Activated CD8-positive, alpha-beta memory T cell treated with anti-CD3 and anti-CD28 coated beads, Interleukin-2, amount 50 U/mL, for 24 hours (primary cell): Measurements from ENCODE around the gene FAM236B.
"Not testable (repeated sequence)": the region's sequence is repeated elsewhere in the genome, so short reads cannot be mapped to it uniquely, and the experiment has no call there.

Experiments
- DNase-seq: peaks from one replicate; pipeline ENCODE4 v3.0.0-alpha.2; 2020; ENCODE audit errors: extremely low read depth

The FAM236B gene

DNA sequence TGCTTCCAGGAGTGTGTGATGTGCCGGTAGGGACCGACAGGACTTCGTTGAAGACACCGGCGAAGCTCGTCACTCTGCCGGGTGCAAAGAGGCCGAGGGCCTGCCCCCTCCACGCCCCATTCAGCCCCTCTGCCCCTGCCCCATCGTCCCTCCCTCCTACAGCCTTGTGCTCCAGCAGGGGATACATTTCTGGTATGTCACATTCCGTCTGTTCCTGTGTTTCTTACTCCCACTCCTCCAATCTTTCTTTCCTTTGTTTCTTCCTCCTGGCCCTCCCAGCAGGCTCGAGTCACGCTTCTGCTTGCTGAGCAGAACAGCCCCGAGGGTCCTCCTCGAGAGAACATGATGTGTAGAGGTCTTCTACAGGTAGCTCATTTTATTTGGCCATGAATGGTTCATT, at the start of gene FAM236B:
TSS of gene FAM236B (minus strand) at position 101 of the 400 bp plus-strand sequence. CDS start at position 1, 100 bp downstream.
- not testable (repeated sequence) for DNase-seq

DNA sequence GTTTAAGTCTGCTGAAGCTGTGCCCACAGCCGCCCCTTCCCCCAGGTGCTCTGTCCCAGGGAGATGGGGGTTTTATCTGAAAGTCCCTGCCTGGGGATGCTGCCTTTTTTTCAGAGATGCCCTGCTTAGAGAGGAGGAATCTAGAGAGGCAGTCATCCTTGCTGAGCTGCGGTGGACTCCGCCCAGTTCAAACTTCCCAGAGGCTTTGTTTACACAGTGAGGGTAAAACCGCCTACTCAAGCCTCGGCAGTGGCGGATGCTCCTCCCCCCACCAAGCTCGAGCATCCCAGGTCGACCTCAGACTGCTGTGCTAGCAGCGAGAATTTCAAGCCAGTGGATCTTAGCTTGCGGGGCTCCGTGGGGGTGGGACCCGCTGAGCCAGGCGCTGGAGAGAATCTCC, 48.2 kb upstream of the FAM236B start:
- not testable (repeated sequence) for DNase-seq

DNA sequence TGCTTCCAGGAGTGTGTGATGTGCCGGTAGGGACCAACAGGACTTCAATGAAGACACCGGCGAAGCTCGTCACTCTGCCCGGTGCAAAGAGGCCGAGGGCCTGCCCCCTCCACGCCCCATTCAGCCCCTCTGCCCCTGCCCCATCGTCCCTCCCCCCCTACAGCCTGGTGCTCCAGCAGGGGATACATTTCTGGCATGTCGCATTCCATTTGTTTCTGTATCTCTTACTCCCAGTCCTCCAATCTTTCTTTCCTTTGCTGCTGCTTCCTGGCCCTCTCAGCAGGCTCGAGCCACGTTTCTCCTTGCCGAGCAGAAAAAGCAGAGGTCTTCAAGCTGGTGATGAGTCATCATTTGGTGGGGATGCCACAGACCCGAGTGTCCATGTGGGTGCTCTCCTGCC, 25.6 kb upstream of the FAM236B start, which contains the start of gene FAM236D:
TSS of gene FAM236D (minus strand) at position 101 of the 400 bp plus-strand sequence. CDS start at position 1, 100 bp downstream.
- not testable (repeated sequence) for DNase-seq

DNA sequence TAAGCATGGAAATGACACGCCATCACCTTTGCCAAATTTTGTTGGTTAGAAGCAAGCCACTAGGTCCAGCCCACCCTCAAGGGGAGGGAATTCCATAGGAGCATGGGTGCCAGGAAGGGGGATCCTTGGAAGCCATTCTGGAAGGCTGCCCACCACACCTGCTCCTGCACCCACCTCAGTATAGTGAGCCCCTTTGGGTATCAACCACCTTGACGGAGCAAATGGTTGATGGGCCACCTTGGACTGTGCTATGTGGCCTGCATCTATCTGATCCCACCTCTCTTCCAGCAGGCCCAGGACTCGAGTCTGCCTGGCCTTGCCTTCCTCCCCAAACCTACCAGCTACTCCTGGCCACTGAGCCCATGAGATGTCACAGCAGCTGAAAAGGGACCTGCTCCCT, 7.9 kb upstream of the FAM236B start:
- not testable (repeated sequence) for DNase-seq

DNA sequence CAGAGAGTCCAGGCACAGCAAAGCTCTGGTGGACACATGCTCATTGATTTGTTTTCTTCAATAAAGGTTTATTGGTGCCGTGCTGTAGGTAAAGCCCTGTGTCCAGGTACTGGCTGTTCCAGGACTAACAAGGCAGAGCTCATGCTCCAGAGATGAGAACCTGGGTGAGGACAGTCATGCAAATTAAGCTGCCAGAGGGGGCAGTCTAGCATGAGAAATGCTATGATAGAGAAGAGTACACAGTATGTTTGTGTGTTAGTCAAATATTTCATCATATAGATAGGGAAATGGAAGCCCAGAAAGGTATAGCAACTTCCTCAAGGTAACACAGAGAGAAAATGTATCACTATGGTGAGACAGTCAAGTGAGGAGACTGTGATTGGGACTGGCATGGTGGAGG, 5.7 kb upstream of the FAM236B start:
- DNase-seq = not testable (repeated sequence)

DNA sequence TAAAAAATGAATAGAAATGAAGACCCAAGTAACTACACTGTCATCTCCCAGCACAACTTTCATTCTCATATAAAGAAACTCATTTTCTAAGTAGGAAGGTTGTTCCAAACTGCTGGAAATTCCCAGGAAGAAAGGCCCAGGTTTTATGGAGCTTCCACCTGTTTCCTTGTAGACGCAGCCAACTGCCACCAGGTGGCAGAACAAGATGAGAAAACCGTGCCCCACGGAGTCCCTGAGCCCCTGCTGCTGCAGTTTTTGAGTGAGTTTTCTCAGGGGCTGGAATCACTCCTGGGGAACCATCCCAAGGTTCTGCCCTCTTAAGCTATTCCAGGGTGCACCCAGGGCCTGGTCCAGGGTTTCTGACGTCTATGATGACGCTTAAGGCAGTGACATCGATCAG, 1.5 kb upstream of the FAM236B start:
- not testable (repeated sequence) for DNase-seq

DNA sequence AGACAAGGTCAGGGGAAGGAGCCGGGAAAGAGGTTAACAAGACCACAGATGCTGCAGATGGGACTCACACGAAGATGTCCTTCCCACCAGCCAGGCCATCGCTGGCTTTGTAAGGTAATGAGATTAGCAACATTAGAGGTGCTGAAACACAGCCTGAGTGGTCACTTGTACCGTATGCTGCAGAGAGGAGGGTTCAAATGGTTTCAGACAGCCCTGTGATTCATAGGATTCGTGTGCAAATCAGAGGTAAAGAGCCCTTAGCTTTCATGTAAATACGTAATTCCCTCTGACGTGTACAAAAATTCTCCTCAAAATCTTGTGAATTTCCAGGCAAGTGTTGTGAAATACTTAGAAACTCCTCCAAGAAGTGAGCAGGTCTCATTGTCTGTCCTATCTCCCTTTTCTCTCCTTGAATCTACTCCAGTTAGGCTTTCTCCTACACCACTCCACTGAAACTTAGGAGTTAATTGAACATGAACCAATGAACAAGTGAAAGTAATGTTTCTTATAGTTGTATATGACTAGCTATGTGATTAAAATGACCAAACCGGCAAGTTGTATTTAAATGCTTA, 991 bp upstream of the FAM236B start:
- not testable (repeated sequence) for DNase-seq

DNA sequence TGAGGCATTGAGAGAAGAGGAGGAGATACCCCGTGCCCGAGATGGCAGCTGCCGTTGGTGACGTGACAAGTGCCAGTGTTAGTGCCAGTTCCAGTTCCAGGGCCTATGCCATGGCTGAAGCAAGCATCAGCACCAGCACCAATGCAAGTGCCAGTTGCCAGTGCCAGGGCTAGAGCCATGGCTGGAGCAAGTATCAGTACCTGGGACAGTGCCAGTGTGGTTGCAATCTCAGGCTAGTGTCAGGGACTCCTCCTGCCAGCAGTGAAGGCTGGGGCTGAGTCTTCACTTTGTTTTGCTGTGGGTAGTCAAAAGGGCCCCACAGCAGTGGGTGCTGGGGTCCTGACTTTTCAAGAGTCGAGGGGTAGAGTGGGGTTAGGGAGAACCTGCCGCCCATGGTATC, 4.3 kb downstream of the FAM236B start:
- not testable (repeated sequence) for DNase-seq

DNA sequence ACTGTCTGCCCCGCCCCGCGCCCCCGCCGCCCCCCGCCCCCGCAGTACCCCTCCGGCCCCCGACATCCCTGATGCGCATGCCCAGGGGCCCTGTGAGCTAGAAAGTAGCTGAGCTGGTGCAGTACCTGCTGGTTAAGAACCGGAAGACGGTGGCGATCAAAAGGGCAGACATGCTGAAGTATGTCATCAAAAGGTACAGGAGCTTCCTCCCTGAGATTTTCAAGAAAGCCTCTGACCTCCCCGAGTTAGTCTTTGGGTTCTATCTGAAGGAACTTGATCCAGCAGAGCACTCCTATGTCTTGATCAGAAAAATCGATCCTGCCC, 5.0 kb downstream of the FAM236B start:
- DNase-seq = not testable (repeated sequence)

DNA sequence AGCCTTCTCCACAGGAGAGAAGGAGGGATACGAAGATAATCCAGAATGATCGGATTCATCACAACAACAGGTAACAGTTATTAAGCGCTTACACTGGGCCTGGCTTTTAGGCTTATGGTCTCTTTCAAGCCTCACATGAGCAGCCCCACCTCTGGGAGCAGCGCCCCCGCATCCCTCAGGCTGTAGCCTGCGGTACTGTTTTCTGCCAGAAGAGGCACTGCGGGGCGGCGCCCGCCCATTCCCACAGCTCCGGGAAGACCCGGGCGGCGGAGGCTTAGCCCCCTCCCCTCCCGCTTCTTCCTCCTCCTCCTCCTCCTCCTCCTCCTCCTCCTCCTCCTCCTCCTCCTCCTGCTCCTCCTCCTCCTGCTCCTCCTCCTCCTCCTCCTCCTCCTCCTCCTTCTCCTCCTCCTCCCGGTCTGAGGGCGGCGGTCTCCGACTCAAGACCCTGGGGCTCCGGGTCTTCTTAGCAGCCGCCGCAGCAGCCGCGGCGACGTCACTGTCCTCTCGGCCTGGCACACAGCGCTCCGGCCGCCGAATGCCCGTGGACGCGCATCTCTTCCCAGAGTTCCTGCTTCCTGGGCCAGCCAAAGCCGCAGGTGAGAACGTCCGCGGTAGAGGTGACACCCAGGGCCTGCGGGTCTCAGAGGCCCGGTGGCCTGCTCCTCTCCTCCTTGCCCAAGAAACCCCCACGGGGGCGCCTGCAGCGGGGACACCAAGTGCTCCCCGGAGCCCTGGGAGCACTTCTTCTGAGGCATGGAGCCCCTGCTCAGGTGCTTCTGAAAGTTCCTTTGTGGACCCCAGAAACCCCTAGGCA, 5.6 kb downstream of the FAM236B start, which contains the start of gene DMRTC1B:
TSS of gene DMRTC1B (plus strand) at position 238 of the 814 bp plus-strand sequence. CDS start 68,246 bp downstream, outside the sequence.
- not testable (repeated sequence) for DNase-seq

DNA sequence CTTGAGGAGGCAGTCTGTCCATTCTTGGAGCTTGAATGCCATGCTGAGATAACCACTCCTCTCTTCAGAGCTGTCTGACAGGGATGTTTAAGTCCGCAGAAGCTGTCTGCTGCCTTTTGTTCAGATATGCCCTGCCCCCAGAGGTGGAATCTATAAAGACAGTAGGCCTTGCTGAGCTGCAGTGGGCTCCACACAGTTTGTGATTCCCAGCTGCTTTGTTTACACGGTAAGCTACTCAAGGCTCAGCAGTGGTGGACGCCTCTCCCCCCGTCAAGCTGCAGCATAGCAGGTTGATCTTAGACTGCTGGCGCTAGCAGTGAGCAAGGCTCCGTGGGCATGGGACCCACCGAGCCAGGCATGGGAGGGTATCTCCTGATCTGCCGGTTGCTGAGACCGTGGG, 22.0 kb downstream of the FAM236B start:
- DNase-seq = not testable (repeated sequence)

DNA sequence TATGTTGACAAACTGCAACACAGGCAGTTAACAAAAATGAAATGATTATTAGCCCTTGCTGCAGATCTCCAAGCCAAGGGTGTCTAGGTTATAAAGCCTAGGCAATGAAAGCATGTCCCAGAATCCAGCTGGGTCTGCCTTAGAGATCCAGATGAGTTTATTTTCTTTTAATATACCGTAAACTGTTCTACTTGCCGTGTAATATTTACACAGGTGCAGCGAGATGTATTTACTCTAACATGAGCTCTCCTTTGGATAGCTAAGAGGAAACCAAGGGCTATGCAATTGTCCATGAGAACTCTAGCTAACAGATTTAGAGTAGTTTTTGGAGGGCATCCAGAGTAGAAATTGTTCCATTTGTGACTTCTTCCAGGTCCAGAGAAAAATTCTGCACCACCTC, 33.9 kb downstream of the FAM236B start:
- not testable (repeated sequence) for DNase-seq

DNA sequence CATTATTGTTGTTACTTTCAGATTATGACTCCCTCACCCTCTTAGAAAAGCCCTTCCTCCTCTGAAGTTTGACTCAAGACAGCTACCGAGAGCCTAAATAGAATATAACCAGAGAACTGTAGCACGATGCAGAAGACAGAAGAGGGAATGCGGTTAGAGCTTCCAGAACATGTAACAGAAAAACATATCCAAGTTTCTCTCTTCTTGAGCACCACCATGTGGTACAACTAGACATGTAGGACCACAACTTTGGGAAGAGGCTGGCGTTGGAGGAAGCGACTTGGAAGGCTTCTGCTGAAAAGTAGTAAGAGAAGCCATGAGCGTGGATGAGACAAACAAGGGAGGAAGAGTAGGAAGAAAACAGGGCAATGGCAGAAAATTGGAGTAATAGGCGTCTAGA, 36.9 kb downstream of the FAM236B start:
- DNase-seq = not testable (repeated sequence)

DNA sequence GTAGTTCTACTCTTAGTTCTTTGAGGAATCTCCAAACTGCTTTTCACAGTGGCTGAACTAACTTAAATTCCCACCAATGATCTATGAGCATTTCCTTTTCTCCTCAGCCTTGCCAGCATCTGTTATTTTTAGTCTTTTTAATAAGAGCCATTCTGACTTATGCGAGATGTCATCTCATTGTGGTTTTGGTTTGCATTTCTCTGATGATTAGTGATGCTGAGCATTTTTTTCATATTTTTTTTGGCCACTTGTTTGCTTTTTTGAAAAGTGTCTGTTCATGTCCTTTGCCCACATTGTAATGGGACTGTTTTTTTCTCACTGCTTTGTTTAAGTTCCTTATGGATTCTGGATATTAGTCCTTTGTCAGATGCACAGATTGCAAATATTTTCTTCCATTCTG, 46.9 kb downstream of the FAM236B start:
- no peak for DNase-seq

DNA sequence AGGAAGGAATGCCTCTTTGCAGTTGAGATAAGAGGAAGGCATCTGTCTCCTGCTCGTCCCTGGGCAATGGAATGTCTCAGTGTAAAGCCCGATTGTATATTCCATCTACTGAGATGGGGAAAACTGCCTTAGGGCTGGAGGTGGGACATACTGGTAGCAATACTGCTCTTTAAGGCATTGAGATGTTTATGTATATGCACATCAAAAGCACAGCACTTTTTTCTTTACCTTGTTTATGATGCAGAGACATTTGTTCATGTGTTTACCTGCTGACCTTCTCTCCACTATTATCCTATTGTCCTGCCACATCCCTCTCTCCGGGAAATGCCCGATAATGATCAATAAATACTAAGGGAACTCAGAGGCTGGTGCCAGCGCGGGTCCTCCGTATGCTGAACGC, 48.8 kb downstream of the FAM236B start:
- DNase-seq = not testable (repeated sequence)
